ENCODE data around the gene PRKG1.
A peak's percentile ranks its signal among the peaks of the same experiment; 100 is the strongest.
"Not testable (repeated sequence)": the region's sequence is repeated elsewhere in the genome, so short reads cannot be mapped to it uniquely, and the experiment has no call there.

PRKG1 gene

DNA sequence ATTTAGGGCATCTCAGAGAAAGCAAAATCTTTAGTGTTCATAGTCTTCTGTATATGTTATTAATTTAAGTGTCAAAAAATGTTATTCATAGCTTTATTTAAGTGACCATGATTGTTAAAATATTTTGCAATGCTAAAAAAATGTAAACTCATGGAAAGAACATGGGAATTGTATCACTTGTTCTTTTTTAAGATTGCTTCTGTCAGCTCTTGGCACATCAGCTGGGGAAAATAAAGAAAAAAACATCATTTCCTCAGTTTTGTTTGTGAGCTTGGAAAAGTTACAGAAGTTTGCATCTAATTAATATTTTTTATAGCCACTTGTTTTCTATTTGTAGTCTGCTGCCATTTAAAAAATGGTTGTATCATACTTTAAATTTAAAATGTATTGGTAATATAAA is 911.0 kb downstream of the PRKG1 start:
- no peak for DNase-seq (ENCODE audit: low read depth, low spot score)

DNA sequence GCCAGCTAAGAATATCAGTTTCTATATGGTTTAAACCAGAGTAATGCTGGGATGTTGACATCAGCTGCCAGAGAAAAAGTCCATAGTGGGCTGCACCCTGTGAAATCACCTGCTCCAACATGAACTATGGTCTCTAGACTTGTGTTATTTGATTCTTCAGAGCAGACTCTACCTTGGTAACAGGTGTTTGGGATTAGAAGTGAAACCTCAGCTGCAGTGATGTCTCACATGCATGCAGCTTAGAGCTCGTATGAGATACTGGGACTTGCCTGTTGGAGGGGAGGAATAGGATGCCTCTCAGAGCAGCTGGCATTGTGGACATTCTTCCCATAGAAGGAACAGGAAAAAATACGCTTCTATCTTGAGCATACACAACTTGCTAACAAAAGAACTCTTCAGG is 912.2 kb downstream of the PRKG1 start:
- DNase-seq (ENCODE audit: low read depth, low spot score): no peak

DNA sequence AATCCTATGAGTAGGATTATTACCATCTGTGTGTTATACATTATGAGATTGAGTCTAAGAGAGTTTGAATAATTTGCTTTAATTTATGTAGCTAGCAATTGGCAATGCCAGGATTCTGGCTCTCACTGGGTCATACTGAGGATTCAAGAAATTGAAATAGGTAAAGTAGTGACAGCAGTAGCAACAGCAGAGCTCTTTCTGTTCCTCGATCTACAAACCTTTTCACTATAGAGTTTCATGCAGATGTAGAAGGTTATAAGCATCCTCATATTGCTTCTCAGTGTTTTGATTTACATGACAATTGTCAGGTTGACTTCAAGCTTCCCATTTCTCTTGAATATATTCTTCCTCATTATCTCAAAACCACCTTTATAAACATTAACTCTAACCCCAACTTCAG is 919.2 kb downstream of the PRKG1 start:
- DNase-seq (ENCODE audit: low read depth, low spot score): no peak

DNA sequence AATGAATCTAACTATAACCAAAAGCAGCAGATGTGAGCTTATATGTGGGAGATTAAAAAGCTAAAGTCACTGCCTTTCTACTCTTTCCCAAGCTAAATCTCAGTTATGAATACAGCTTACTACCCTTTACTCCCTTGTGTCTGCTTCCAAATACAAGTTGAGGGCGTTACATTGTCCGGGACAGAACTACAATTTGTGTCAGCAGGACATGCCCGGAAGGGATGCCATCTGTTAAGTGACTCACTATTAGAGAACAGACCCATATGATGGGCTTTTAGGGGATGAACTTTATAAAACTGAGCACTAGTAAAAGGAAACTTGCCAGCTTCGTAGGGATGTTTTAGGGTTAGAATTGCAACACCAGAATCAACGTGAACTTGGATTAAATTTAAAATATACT is 924.8 kb downstream of the PRKG1 start:
- no peak for DNase-seq (ENCODE audit: low read depth, low spot score)

DNA sequence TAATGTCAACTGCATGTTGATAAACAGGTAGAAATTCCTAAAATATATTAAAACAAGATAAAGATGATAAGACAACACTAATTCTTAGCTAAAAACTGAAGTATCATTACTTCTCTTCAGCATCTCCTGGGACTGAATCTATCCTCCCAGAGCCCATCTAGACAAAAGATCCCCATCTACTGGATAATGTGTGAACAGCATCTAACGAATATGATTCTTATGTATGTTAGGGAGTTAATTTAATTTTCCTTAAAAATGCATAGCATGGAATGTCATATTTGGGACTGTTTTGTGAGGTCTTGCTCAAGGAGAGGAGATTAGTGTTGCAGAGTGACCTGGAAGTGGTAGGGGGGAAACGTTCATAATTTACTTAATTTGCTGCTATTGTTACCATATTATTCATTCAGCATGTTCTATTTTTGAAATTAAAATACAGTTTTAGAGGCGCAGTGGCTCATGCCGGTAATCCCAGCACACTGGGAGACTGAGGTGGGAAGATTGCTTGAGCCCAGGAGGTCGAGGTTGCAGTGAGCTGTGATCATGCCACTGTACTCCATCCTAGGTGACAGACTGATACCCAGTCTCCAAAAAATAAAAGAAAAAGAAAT is 930.2 kb downstream of the PRKG1 start:
- peak; percentile 61 for DNase-seq (ENCODE audit: low read depth, low spot score)

DNA sequence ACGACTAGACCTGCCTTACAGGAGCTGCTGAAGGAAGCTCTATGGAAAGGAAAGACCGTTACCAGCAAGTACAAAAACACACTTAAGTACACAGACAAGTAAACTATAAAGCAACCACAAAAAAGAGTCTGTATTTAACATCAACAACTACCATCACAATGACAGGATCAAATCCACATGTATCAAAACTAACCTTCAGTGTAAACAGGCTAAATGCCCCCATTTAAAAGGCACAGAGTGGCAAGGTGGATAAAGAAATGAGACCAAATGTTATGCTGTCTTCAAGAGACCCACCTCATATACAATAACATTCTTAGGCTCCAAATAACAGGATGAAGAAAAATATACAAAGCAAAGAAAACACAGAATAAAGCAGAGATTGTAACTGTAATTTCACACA is 932.8 kb downstream of the PRKG1 start:
- no peak for DNase-seq (ENCODE audit: low read depth, low spot score)

DNA sequence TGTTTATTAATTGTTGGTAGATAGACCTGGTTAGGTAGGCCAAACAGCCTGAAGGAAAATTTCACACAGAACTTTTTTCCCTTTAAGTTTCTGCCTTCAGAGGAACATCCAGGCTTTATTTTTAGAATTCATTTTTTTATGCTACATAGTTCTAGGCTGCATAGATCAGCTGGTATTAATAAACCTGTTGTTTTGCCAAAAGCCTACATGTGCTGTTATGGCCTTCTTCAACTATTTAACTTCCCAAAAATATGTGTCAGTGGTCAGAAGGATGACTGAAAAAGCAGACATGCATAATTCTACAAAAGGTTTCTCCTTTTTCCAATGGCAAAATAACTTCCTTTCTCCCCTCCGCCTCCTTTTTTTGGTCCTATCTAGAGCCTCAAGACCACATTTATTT is 936.8 kb downstream of the PRKG1 start:
- no peak for DNase-seq (ENCODE audit: low read depth, low spot score)

DNA sequence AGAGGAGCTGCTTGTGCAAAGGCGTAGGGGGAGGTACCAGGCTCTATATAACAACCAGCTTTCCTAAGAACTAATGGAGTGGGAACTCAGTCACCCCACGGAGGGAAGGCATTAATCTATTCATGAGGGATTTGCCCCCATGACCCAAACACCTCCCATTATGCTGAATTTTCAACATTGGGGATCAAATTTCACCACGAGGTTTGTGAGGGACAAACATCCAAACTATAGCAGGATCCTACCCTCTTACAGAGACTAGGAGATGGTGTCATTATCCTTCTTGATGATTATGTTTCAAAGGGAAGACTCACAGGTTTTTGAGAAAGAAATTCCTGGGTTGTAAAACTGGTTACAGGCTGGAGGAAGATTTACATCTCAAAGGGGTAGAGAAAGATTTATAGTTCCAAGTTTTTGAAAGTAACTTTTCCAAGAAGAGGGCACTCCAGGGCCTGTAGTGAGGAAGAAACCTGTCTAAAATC is 944.8 kb downstream of the PRKG1 start:
- no peak for DNase-seq (ENCODE audit: low read depth, low spot score)

DNA sequence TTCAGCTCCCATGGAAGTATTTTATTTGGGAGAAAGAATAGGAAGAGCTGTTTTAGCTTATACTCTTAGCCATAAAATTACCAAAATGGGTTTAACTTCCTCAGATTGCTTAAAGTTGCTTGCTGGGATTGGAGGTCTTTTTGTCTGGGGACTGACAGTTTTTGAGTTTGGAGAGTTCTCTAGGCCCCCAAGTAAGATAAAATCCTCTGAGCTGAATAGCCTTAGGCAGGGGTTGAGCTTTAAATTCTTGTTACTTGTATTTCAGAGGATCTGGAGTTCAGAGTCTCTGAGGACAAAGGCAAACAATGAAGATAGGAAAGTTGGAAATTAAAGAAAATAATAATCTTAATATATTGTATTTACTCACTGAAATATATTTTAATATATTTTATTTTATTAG is 945.4 kb downstream of the PRKG1 start:
- no peak for DNase-seq (ENCODE audit: low read depth, low spot score)

DNA sequence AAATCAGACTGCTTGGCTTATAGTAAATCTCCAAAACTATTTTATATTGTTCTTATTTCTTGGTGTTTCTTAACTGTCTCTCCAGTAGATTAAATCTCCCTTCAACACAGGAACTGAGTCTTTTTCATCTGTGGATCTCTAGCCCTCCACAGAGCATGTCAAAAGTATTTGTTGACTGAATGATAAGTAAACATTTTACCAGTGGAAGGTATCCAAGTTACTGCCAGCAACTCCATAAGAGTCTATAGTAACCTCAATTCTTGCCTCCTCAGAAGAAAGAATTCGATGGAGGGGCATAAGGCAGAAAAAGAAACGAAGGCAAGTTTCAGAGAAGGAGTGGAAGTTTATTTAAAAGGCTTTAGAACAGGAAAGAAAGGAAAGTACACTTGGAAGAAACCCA is 945.9 kb downstream of the PRKG1 start:
- DNase-seq (ENCODE audit: low read depth, low spot score): no peak

DNA sequence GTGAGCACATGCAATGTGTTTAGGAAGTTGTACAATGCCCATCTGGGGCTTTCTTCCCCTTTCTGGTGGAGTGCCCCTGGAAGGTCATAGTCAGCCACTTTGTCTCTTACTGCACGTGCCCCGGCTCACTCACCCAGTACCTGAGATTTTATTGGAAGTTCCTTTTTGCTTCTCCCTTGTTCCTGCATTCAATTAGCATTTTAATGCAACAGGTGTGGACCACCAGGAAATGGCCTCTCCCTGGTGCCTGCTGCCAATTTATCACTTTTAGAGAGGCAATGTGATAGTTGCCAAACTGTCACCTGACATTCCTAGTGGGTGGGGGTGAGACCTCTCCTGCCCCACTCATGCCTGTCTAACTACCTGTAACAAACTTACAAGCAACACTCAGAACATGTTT is 946.4 kb downstream of the PRKG1 start:
- no peak for DNase-seq (ENCODE audit: low read depth, low spot score)

DNA sequence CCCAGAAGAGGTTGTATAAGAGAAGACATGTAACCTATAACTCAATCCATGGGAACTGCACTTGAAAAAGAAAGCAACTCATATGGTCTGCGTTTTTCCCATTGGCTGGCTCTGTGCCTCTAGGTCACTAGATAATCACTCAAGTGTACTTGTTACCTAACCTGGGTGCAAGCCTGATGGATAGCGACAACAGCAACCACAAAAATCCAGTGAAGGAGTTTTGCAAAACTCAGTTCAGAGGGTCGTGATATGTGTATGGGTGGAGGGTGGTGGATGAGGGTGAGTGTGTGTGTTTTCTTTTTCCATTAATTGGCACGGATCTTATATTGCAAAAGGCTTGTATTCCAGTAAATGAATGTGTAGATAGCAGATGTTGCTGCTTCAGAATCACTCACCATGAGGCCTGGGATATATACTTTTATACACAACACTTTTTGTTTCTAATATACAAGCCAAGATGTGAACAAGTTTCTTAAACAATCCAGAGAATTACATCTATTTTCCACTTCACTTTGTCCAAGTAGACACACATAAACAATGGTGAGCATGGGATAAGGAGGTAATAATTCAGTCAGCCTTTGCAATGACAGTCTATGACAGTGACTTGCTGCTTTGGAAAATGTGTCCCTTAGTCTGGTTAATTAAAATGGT is 952.9 kb downstream of the PRKG1 start:
- no peak for DNase-seq (ENCODE audit: low read depth, low spot score)

DNA sequence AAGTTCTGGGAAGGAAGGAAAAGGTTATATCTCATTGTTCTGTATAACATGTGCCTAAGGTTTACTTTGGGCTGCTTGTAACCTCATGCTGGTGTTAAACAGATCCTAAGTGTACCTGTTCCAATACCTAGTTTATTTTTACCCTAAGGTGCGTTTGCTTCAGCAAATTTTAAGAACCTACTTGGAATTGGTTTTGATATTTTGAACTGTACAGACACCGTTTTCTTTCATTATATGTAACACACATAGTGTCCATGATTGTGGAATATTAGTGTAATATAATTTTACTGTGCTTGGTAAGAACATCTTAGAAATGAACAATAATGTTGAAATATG is 954.2 kb downstream of the PRKG1 start:
- no peak for DNase-seq (ENCODE audit: low read depth, low spot score)

DNA sequence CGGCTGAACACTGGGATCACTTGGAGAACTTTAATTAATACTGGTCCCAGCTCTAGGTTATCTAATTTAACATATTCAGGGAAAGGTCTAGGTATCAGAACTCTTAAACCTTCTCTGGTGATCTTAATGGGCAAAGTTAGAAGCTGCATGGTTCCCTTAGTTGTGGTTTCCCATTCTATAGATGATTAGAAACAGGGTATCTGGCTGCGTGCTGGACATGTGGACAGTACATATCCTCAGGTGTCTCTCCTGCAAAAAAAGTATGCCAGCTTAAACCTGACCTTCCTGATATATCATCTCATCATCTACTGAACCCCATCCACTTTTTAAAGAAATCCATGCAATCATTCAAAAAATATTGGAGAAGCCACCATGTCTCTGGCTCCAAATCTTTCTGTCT is 955.3 kb downstream of the PRKG1 start:
- no peak for DNase-seq (ENCODE audit: low read depth, low spot score)

DNA sequence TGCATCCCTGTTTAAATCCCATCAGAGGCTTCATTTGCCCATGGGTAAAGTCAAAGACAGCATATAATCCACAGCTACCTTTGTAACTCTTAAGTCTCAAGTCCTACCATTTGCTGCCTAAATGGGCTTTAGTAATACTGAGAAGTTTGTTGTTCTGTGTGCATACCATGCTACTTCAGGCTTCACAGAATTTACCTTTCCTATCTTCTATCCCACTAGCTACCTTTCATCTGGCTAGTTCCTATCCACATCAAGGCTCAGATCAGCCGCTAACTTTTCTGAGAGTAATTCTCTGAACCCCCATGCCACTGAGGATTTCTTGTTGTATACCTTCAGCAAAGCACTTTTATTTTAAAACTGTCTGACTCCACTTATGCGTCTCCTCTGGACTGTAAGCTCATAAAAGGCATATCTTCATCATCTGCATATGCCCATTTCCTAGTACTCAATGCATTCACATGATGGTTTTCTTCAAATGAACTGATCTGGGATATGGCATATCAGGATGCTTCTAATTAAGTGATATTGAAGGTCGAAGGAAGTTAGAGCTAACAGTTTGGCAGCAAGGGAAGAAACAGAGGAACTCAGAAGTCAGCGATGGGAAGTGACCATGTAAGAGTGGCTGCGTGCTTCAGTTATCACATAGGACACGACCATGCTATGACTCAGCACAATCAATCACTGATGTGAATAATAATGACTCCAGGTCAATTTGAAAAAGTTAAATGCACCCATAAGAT is 955.9 kb downstream of the PRKG1 start:
- DNase-seq (ENCODE audit: low read depth, low spot score): no peak

DNA sequence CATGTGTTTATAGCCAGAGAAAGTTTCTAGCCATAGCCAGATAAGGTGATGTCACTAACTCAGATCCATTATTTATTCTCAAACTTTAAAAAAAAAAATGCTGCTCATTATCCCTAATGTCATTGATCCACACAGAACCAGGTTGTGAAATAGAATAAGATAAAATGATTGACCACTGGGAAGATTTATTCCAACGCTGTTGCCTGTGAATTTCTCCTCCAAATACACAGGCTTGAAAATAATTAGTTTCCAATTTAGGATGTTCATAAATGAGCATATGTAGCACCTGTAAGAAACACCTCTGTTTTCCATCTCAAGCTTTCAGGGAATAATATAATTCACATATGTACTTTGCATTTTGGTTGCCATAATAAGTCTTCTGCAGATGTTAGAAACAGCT is 956.7 kb downstream of the PRKG1 start:
- DNase-seq (ENCODE audit: low read depth, low spot score): no peak

DNA sequence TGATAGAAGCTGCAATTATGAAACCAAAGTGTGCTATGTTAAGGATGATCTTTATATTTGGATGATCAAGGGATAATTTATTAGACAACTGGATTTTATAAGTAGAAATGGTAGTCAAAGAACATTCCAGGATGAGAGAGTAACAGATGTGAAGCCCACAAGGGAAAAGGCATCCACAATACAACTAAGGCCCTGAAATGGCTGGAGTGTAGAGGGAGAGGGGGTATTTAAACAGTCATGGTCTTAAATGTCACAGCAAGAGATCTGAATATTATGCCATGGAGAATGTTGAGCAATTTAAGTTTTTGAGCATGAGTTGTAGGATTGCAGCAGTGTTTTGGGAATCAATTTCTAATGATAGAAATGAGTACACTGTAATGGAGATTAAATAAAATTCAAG is 957.5 kb downstream of the PRKG1 start:
- no peak for DNase-seq (ENCODE audit: low read depth, low spot score)

DNA sequence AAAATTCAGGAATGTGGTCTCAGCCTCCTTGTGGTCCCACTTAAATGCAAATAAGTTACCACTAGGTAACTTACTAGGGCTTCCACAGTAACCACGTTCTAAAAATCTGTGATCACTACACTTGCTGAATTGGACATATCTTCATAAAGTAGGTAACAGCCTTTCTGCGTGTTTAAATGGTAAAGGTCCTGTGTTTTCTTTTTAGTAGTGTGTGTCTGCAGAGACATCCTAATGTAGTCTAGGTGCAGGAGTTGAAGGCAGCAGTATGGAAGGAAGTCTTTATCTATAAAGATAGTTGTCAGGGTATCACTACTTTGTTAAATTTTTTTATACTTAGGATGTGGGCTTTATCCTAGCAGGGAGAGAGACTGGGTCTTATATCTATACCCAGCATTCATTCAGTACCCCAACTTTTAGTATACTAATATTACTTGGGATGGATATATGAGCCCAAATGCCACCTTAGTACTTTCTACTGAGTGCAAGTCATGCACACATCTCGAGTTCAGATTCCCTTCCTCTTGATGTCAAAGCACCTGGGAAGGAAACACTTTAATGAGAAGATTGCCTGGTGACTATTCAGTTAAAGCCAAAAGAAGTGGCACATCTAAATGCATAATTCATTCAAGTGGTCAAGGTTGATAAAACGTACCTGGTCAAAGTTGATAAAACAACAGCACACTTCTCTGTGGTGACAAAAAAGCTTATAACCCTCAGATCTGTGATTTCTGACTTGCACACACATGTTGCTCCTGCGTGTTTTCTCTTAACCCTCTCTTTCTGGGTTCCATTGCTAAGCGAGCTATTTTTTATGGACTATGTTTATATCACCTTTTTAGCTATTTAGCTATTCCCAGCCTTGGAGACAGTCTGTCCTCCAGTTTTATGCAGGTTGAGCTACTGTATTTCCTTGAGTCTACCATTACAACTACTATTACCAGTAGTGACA is 958.7 kb downstream of the PRKG1 start:
- no peak for DNase-seq (ENCODE audit: low read depth, low spot score)

DNA sequence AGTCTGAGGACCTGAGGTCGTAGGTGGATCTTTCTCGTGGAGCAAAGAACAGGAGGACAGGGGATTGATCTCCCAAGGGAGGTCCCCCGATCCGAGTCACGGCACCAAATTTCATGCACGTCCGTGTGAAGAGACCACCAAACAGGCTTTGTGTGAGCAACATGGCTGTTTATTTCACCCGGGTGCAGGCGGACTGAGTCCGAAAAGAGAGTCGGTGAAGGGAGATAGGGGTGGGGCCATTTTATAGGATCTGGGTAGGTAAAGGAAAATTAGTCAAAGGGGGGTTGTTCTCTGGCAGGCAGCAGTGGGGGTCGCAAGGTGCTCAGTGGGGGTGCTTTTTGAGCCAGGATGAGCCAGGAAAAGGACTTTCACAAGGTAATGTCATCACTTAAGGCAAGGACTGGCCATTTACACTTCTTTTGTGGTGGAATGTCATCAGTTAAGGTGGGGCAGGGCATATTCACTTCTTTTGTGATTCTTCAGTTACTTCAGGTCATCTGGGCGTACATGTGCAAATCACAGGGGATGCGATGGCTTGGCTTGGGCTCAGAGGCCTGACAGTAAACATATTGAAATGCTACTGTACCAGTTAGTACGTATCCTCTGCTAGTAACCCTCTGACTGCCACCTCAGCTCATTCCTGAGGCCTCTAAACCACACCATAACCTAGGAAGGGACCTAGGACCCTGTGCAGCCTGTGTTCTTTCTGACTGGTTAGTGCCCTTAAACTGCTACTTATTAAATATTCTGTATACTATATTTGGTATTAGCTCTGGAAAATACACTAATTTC is 964.9 kb downstream of the PRKG1 start:
- not testable (repeated sequence) for DNase-seq (ENCODE audit: low read depth, low spot score)

DNA sequence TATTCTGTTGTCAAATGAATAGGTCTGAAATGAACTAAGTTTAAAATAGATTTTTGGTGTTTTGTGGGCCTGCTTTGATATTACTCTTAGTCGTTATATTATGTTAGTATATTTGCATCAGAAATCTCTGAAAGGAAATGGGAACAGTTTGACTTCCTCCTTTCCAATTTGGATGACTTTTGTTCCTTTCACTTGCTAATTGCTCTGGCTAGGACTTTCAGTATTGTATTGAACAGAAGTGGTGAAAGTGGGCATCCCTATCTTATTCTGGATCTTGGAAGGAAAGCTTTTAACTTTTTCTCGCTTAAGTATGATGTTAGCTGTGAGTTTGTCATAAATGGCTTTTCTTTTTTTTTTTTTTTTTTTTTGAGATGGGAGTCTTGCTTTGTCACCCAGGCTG is 966.2 kb downstream of the PRKG1 start:
- no peak for DNase-seq (ENCODE audit: low read depth, low spot score)

DNA sequence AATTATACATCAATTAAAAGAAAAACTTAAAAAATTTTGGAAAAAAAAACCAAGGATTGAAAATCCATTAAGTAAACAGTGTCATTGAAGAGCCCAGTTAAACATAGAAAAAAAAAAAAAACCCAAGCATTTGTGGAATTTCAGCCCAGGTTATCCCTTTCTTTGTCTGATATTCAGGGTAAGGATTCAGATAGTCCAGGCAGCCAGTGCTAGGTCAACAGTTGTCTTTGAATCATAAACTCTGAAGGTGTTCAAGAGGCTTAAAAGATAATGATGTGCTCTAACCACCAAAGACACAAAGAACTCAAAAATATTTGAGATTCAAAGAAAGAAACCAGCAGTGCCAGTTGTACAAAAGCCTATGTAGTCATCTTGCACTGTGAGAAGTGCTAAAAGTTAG is 969.5 kb downstream of the PRKG1 start:
- no peak for DNase-seq (ENCODE audit: low read depth, low spot score)
